IPS-18c (cell line): ENCODE measurements around the gene CAMTA1.

Source experiments
- H3K4me3 ChIP-seq: 2 replicates; pipeline ENCODE4 v1.7.0; 2013; ENCODE audit warnings: low read depth, mild to moderate bottlenecking, low read length, moderate library complexity; ENCODE audit not compliant: insufficient read depth
- H3K9me3 ChIP-seq: one replicate; pipeline ENCODE4 v1.6.1; 2013; ENCODE audit warnings: mild to moderate bottlenecking, low read length, moderate library complexity; ENCODE audit not compliant: control insufficient read depth, insufficient read depth

Gene CAMTA1

DNA sequence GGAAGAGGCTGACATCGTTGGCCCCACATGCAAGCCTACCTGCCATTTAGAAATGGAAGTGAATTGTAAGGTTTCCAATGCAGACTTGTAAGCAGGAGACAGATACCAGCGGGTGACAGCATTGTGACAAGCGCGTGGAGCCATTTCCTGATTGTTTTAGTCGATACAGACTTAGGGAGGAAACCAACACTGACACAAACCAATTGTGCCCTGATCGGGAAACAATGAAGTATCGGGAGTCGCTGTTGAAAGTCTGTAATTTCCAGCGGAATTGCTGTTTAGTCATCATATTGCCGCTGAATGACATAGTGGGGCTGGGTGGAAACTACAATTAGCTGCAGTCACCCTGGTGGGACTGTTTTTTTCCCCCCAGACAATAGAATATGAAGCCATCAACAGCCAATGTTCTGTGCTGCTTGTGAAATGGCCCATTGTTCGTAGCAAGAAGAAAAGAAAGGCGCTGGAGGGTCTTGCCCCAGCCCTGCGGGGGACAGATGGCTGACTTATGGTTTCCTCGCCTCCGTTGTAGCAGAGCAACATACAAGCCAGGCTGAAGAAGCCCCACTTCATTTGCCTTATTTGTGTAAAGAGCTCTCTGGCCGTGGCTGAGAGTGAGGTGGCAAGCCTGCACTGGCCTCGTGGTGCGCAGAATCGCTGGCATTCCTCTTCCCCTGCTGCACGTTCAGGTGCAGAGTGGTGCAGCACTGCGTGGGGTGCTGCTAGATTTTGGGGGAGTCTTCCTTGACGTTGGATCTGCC lies 462.7 kb downstream of the CAMTA1 start:
- no peak overlapping the region for H3K4me3 ChIP-seq
- H3K9me3 ChIP-seq: no peaks in the 10 kb centered on the region

DNA sequence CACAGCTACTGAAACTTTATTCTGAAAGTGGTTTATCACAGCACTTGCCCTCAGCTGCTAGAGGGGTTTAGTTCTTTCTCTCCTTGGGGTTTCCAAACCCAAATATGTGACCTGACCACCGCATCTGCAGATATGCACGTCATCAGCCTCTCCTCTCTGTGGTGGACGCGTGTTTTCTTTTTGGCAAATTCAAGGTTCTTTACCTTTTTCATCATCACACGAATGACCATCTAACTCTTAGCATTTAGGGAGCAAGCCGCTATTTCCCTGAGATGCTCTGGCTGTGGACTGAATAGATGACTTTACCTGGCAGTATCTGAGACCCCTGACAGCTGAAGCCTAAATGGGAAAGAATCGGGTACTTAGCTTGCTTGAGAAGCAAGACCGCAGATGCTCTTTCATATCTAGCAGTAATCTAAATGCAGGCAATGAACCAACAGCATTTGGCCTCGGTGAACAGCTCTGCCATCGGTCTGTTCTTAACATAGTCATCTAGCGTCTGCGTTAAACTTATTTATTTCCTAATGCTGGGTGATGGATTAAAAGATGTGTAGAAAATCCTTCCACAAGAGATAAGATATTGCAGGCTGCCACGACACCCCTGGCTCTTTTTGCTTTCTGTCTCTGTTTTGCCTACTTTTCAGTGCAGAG lies 463.4 kb downstream of the CAMTA1 start:
- no peaks in the 10 kb centered on the region for H3K9me3 ChIP-seq
- H3K4me3 ChIP-seq: no peak overlapping the region

DNA sequence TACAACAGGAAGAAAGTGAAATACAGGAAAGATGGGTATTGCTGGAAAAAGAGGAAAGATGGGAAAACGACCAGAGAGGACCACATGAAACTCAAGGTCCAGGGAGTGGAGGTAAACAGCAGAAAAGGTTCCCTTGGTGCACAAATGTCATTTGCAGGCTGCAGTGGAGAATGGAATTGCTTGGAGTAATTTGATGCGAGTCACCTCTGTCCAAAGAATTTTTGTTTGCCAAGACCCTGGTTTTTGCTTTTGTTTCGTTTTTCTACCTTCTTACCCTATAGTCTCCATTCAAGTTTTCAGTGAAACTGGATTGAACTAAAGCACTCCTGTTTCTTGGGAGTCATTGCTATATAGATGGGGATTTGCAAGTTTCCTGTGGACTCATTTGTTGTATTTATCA lies 464.3 kb downstream of the CAMTA1 start:
- Histone ChIP-seq H3K4me3 (no peak overlapping the region), H3K9me3 (no peaks in the 10 kb centered on the region)

DNA sequence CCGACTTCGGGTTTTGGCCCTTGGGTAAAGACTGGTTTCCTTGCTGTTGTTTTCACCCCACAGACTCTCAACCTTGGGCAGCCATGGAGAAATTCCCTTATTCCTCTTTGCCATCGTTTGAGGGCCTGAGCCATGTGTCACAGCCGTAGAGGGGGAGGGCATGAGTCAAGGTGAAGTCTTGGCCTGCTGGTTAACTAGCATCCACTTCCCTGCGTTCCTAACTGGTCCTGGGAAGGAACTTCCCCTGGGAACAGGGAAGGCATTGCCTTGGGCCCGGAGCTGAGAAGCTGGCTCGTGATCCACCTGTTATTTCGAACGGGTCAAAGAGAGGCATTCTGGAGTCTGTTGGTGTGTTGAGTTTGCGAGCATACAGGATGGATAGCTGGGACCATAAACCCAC lies 464.9 kb downstream of the CAMTA1 start:
- Histone ChIP-seq H3K4me3 (no peak overlapping the region), H3K9me3 (no peaks in the 10 kb centered on the region)

DNA sequence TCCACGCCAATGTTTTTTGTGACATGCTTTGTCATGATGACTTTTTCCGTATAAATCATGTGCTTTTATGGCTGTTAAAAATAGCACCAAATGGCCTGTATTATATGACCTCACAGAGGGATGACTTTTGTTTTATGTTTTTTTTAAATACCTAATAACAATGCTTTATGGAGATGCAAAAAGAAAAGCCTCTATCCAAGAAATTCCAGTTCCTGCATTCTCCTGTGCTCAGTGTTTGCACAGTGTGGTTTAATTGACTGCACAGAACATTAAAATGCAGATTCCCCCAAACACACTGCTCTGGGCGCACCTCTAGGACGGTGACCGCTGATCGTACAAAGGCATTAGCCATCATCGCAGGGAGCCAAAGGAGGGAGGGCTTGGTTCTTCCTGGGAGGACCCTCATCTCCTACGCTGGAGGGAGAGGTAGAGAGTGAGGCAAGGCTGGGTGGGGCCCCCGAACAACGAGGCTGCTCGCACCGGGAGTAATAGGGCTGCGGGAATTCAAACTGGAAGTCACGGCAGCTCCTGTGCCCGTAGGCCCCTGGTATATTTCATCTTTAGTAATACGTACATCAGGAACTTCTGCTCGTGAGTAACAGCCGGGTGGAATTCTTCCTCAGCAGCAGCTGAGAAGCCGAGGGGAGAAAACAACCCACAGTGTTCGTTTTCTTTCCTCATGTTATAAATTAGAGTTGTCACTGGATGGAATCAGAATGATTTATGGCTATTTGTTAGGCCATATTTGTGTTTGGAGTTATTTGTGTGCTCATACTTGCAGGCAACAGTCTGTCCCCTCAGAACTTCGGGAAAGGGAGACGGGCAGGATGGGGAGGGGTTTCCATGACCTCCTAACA lies 465.6 kb downstream of the CAMTA1 start:
- no peaks in the 10 kb centered on the region for H3K9me3 ChIP-seq

DNA sequence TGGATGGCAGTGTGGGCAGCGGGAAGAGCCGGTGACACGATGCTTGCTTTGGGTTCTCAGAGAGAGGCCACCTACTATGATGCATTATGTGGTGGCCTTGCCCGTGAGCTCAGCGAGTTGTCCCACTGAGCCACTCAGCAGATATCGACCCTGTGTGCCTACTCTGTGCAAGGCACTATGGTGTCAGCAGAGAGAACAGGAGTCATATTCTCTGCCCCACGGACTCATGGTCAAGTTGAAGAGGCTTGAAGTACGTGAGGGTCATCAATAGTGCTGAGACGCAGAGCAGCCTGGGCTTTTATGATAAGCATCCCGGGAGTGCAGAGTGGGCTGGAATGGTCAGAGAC lies 466.2 kb downstream of the CAMTA1 start:
- no peak overlapping the region for H3K4me3 ChIP-seq
- H3K9me3 ChIP-seq: no peaks in the 10 kb centered on the region

More for the DNA sequence above, 465.6 kb downstream of the CAMTA1 start:
- H3K4me3 ChIP-seq: no peak overlapping the region

DNA sequence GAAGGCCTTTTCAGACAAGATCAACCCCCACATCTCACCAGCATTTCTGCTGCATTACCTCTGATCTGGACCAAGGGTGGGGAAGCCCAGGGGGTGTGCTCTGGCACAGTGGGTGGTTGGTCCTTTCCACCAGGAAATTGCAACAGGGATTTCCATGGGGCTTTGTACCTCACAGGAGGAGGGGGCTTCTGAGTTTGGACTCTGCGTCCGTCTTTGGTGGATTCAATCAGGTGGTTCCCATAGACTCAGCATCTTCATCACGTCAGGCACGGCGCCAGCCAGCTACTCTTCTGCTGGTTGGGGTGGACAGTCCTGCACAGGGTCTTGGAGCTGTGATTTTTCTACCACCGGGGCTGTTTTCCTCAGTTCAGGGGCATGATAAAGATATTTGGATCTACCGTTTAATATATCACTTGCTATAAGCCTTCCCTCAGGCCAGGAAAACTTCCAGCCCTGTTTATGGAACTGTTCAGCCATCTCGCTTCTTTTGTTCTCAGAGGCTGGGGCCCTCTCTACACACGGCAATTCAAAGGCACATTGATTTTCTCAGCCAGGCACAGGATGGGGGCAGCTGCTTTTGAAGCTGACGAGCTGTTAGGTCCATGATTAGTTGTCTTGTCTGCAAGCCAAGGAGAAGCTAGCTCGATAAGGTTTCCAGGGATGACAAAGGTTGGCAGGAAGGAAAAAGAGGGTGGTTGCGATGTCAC lies 467.3 kb downstream of the CAMTA1 start:
- no peak overlapping the region for H3K4me3 ChIP-seq

DNA sequence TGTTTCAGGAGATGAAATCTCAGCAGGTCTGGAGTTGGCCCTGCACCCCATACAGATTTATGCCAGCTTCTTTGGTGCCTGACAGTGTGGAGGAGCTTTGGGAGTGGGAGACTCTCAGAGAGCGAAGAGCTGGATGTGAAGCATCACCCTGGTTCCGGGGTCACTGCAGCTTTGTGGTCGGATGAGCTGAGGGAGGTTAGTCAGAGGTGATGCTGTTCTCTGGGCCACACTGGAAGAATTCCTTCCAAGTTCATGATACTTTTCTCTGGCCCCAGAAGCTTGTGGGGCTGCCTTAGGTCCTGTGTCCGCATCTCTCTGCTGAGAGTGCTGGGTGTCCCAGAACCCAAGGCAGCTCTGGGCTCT lies 467.8 kb downstream of the CAMTA1 start:
- Histone ChIP-seq H3K9me3 (no peaks in the 10 kb centered on the region), H3K4me3 (no peak overlapping the region)

More for the DNA sequence above, 467.3 kb downstream of the CAMTA1 start:
- no peaks in the 10 kb centered on the region for H3K9me3 ChIP-seq

DNA sequence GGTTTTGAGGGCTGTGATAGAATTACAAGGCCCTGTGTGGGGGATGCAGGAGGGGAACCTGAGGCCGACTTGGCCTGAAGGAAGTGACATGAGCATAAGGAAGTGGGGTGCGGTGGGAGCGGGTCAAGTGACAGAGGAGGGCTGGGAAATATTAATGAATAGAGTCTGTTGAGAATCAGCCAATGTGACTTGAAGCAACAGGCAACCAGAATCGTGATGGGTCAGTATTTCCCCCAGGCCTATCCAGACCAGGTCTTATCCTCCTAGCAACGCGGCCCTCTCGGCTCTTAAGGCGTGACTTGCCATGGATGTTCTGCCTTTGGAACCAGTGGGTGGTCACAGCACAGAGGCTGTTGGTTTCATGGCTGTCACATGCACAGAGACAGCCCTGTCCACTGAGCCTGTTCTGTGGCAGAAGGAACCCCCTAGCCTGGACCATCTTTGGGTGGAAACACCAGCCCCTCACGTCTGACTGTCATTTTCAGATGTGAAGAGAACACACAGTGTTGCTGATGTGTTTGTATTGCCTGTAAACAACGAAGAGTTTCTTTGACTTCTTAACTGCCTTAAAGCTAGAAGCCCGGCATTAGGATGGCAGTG lies 468.8 kb downstream of the CAMTA1 start:
- Histone ChIP-seq H3K9me3 (no peaks in the 10 kb centered on the region), H3K4me3 (no peak overlapping the region)

DNA sequence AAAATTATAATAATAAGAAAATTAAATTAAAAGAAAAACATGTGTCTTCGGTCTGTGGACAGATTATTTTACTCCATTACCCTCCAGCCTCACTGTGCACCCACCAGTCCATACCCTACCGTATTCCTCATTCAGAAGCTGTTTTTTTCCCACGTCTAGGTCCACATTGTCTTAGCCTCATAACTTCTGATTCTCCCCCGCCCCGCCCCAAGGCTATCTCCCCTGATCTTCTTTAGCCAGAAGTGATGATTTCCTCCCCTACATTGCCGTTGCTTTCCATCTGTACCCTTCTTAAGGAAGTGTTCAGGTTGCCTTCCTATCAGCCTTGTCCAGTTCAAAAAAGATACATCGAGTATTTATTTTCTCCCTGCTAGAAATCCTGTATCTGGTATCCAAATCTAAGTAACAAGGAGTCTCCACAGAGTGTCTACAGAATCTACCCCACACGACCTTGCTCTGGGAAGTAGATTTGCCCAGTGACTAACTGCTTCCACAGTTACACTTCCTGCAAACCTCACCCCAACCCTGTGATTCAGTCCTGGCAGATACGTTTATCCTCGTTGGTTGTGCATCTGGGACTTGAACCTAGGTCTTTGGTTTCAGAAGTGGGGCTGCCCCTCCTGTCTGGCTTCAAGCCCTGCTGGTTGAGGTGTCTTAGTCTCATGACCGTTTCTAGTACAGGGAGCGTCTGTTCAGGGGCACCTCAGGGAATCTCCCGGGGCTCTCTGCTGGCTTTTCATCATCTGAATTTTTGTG lies 470.2 kb downstream of the CAMTA1 start:
- no peak overlapping the region for H3K4me3 ChIP-seq
- H3K9me3 ChIP-seq: no peaks in the 10 kb centered on the region

DNA sequence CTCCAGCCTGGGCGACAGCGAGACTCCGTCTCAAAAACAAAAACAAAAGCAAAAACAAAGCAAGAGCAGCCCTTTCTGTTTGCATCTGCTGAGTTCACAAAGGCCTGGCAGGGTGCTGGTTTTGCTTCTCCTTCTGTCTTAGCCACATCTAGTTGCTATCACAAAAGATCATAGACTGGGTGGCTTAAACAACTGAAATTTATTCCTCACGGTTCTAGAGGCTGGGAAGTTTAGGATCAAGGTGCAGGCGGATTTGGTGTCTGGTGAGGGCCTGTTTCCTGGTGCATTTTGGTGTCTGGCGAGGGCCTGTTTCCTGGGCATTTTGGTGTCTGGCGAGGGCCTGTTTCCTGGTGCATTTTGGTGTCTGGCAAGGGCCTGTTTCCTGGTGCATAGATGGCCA lies 471.3 kb downstream of the CAMTA1 start:
- no peak overlapping the region for H3K4me3 ChIP-seq
- H3K9me3 ChIP-seq: no peaks in the 10 kb centered on the region

DNA sequence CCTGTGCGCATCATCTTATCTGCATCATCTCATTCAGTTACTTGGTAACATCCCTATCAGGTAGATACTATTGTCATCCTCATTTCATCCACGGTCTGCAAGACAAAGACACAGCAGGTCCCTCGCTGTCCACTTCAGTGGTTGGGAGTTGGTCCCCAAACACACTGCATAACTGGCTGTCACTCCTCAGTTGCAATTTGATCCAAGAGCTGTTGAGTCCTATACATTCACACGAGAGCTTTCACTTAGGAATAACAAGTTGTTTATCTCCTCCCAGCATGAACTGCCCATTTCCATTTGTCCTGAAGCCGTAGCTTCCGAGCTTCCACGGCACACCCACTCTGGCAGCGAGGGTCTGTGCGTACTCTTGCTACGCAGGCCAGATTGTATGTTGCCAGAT lies 472.0 kb downstream of the CAMTA1 start:
- Histone ChIP-seq H3K4me3 (no peak overlapping the region), H3K9me3 (no peaks in the 10 kb centered on the region)

DNA sequence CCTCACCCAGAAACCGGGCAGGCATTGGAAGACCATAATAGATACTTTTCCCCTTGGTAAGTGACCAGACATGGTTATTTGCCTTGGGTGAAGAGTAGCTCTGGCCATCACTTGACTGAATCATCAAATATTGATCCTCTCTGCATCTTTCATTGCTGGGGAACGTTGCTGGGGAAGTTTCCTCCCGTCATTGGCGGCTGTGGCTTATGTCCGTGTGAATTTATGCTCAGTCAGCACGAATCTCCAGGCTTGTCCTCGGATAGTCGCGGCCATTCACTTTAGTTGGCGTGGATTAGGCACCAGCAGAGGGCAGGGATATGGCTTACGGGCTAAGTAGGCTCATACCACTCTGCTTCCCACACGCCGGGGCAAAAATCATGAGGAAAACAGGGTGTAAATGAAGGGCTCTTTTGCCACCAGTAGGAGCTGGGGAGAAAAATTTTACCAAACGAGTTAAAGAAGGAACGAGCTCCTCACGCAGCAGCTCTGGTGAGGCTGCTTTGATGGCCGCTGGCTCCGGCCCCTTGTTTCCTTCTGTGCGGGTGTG lies 473.4 kb downstream of the CAMTA1 start:
- no peak overlapping the region for H3K4me3 ChIP-seq
- no peaks in the 10 kb centered on the region for H3K9me3 ChIP-seq

DNA sequence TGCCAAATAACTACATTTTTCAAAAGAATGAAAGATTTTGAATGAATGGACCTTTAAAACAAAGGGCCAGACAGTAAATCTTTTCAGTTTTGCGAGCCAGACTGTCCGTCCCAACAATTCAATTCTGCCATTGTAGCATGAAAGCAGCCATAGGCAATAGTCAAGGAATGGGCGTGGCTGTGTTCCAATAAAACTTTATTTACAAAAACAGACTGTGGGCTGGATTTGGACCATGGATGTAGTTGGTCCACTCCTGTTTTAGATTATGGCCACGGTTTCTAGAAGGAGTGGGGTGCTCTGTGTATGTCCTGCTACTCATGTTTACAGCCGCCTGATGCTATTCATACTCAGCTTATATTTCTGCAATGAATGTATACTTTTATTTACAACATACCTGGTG lies 474.7 kb downstream of the CAMTA1 start:
- Histone ChIP-seq H3K4me3 (no peak overlapping the region), H3K9me3 (no peaks in the 10 kb centered on the region)

DNA sequence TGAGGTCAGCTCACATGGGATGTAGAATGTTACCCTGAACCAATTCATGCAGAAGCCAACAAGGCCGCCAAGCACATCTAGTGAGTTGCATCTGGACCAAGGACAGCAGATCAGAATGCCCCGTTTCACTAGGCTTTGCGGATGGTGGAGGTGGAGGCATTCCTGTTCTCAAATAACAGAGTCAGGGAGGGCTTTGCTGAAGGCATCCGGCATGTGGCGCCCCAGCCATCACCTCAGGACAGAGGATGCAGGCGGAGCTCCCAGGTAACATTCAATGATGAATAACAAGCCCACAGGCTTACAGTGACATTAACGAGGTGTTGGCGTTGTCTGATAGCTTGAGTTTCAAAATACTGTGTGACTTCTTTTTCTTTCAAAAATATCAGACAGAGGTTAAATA lies 476.2 kb downstream of the CAMTA1 start:
- H3K4me3 ChIP-seq: no peak overlapping the region
- no peaks in the 10 kb centered on the region for H3K9me3 ChIP-seq

DNA sequence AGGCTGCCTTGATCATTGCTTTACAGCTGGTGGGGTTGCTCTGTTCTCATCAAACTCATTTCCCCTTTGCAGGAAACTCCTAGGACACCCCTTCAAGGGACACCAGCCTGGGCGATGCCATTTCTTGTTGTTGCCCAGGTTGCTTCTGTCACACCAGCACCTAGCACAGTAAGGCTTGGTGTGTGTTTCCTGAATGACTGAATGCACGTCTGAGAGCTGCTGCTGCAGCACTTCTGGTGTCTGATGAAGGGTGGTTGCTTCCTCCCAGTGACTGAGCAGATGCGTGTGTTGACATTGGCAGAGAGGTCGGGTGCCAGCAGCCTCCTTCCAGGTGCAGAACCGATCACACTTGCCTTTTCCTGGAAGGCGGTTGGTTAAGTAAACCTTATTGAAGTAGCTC lies 477.4 kb downstream of the CAMTA1 start:
- H3K9me3 ChIP-seq: no peaks in the 10 kb centered on the region
- no peak overlapping the region for H3K4me3 ChIP-seq
